B cell (primary cell): ENCODE measurements around the gene AHNAK. TPM values are rescaled to one million over a fixed set of nuclear protein-coding genes. Genes with fewer than 3 reads are reported as not detected.

ENCODE experiments used
- ATAC-seq: fragments of 200-7000 bp; cut with Tn5 transposase; one replicate; pipeline ENCODE4 v1.10.0; 2021; ENCODE audit warnings: low read depth, mild to moderate bottlenecking, moderate number of reproducible peaks, moderate library complexity
- CTCF ChIA-PET: fragments of 350-600 bp; sonication (Branson Sonifier 250); formaldehyde crosslinking; loops from one replicate; lab custom pipeline; 2021; ENCODE audit warnings: antibody characterized with exemption, inconsistent platforms; lab: Charles Lee
- POLR2A ChIA-PET: fragments of 350-600 bp; sonication (Branson Sonifier 250); formaldehyde crosslinking; loops from one replicate; lab custom pipeline; 2021; ENCODE audit warnings: antibody characterized with exemption; lab: Charles Lee
- DNase-seq: peaks from one replicate; pipeline ENCODE4 v3.0.0; 2013
- H2AFZ ChIP-seq: 2 replicates; pipeline ENCODE4 v1.6.1; 2012; ENCODE audit warnings: mild to moderate bottlenecking, low read depth, low read length; ENCODE audit not compliant: insufficient read depth, poor library complexity, severe bottlenecking
- H3K27ac ChIP-seq, 2 donors: 1 replicate in 1 of 2; 2 replicates in 1 of 2; pipeline ENCODE4 v1.5.1; 2012 to 2013; ENCODE audit warnings: low read length in 2 of 2, mild to moderate bottlenecking in 2 of 2, moderate library complexity in 1 of 2
- H3K27me3 ChIP-seq, 4 experiments: fragments of 200-600 bp in 1 of 4; sonication (generic) in 1 of 4; replicated peaks in 1 of 4; 1 replicate in 2 of 4; 2 replicates in 2 of 4; pipeline versions ENCODE4 v1.6.1 to v1.7.0; 2013 to 2016; ENCODE audit warnings: low read length in 3 of 4, mild to moderate bottlenecking in 2 of 4, mixed read lengths in 1 of 4, moderate library complexity in 1 of 4; ENCODE audit not compliant: insufficient read depth in 4 of 4, control insufficient read depth in 3 of 4; ENCODE audit errors: control extremely low read depth in 1 of 4
- H3K36me3 ChIP-seq, 2 experiments: replicated peaks in 1 of 2; 1 replicate in 1 of 2; 2 replicates in 1 of 2; pipeline versions ENCODE4 v1.6.1 to v1.7.1; 2013; ENCODE audit warnings: low read length in 1 of 2; ENCODE audit not compliant: insufficient read depth in 2 of 2, control insufficient read depth in 1 of 2; ENCODE audit errors: control extremely low read depth in 1 of 2, extremely low read depth in 1 of 2
- H3K4me1 ChIP-seq, 2 donors: fragments of 200-600 bp in 1 of 2; sonication (generic) in 1 of 2; 1 replicate in 1 of 2; 2 replicates in 1 of 2; pipeline versions ENCODE4 v1.5.1 to v1.6.1; 2013 to 2017; ENCODE audit warnings: low read length in 2 of 2; ENCODE audit not compliant: control insufficient read depth in 2 of 2, insufficient read depth in 2 of 2
- H3K4me2 ChIP-seq: replicated peaks from 2 replicates; pipeline ENCODE3; 2012; ENCODE audit warnings: mild to moderate bottlenecking, low read depth, low read length; ENCODE audit not compliant: poor library complexity, severe bottlenecking
- H3K4me3 ChIP-seq, 5 experiments: fragments of 200-600 bp in 1 of 5; sonication (generic) in 1 of 5; 1 replicate in 3 of 5; 2 replicates in 2 of 5; pipeline versions ENCODE4 v1.5.1 to v1.7.0; 2011 to 2016; ENCODE audit warnings: low read length in 4 of 5, mild to moderate bottlenecking in 4 of 5, low read depth in 2 of 5, control low read depth in 1 of 5, moderate library complexity in 1 of 5; ENCODE audit not compliant: insufficient read depth in 1 of 5; ENCODE audit errors: control extremely low read depth in 1 of 5, extremely low read depth in 1 of 5
- H3K79me2 ChIP-seq: fragments of 200-600 bp; sonication (generic); one replicate; pipeline ENCODE4 v1.6.0; 2016; ENCODE audit warnings: low read length; ENCODE audit not compliant: control insufficient read depth, insufficient read depth
- H3K9ac ChIP-seq: fragments of 200-600 bp; sonication (generic); 2 replicates; pipeline ENCODE4 v1.6.1; 2017; ENCODE audit warnings: mild to moderate bottlenecking, low read length, moderate library complexity
- H3K9me3 ChIP-seq, 3 donors: one replicate each; pipeline versions ENCODE4 v1.6.1 to v1.7.1; 2013; ENCODE audit warnings: low read length in 2 of 3; ENCODE audit not compliant: control insufficient read depth in 2 of 3, insufficient read depth in 1 of 3; ENCODE audit errors: control extremely low read depth in 1 of 3
- H4K20me1 ChIP-seq: 2 replicates; pipeline ENCODE4 v1.6.0; 2012; ENCODE audit warnings: mild to moderate bottlenecking, low read length; ENCODE audit not compliant: insufficient read depth, control insufficient read depth, poor library complexity, severe bottlenecking
- H3K27ac Mint-ChIP-seq: one replicate; pipeline ENCODE4 v1.8.0; 2021; ENCODE audit warnings: mixed read lengths
- H3K27me3 Mint-ChIP-seq: one replicate; pipeline ENCODE4 v1.8.0; 2021; ENCODE audit warnings: mixed read lengths
- H3K4me1 Mint-ChIP-seq: one replicate; pipeline ENCODE4 v1.8.0; 2021; ENCODE audit warnings: mixed read lengths
- H3K4me3 Mint-ChIP-seq: one replicate; pipeline ENCODE4 v1.8.0; 2021; ENCODE audit warnings: mixed read lengths
- H3K9me3 Mint-ChIP-seq: one replicate; pipeline ENCODE4 v1.8.0; 2022; ENCODE audit warnings: mixed read lengths; ENCODE audit not compliant: insufficient read depth
- EZH2 ChIP-seq: IDR thresholded peaks from 2 replicates; pipeline ENCODE4 v1.6.1; 2012; ENCODE audit warnings: borderline replicate concordance, low read depth, mild to moderate bottlenecking, moderate library complexity, low read length; ENCODE audit not compliant: insufficient read depth, poor library complexity, severe bottlenecking
- WGBS: methylation state at CpG from one replicate; pipeline ENCODE4 v1.1.5; 2013; ENCODE audit warnings: missing lambda C conversion rate; ENCODE audit not compliant: insufficient coverage; 5-methylcytosine and 5-hydroxymethylcytosine counted together
- intact Hi-C: fragments of 100-400 bp; cut with micrococcal nuclease; formaldehyde crosslinking; loops from one replicate; pipeline ENCODE4 v1.10.0; 2022
- polyA plus RNA-seq: library from polyadenylated mRNA; depleted of rRNA; stranded (reverse); fragments of >200 nt; gene quantifications from 2 replicates; pipeline ENCODE4 v1.2.3, GENCODE V29; 2012
- total RNA-seq, 2 donors: library from RNA; stranded (reverse); fragments of 120-200 nt in 1 of 2; gene quantifications; 1 replicate in 1 of 2; 2 replicates in 1 of 2; pipeline versions ENCODE4 v1.2.3 to v1.2.4, GENCODE V29; 2013 to 2022
- TF ChIP-seq, protein P1 (sequence below): fragments of 200-600 bp; IDR thresholded peaks from one replicate; pipeline ENCODE4 v1.8.0; 2022; ENCODE audit warnings: antibody characterized with exemption, mild to moderate bottlenecking

The AHNAK gene
- total and polyA plus RNA-seq, 2 donors (not counting 1 experiment from before 2014, with no cell fraction given), result 63.7 to 229 TPM

DNA sequence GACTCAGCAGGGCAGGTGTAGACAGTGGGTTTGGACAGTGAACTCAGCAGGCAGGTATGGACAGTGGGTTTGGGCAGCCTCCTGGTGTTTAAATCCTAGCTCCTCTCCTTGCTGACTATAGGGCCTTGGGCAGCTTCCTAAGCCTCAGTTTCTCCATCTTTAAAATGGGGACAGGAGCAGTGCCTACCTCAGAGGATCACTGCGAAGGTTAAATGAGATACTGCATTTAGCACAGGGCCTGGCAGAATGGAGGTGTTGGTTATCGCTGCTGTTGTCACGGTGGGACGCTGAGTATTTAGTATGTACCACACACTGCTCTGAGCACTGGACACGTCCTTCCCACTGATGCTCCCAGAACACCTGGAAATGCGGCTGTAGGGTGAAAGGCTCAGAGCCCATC, 142.2 kb downstream of the AHNAK start:
- H3K4me2 ChIP-seq, result no peak overlapping the region
- TF ChIP-seq, protein P1, sequence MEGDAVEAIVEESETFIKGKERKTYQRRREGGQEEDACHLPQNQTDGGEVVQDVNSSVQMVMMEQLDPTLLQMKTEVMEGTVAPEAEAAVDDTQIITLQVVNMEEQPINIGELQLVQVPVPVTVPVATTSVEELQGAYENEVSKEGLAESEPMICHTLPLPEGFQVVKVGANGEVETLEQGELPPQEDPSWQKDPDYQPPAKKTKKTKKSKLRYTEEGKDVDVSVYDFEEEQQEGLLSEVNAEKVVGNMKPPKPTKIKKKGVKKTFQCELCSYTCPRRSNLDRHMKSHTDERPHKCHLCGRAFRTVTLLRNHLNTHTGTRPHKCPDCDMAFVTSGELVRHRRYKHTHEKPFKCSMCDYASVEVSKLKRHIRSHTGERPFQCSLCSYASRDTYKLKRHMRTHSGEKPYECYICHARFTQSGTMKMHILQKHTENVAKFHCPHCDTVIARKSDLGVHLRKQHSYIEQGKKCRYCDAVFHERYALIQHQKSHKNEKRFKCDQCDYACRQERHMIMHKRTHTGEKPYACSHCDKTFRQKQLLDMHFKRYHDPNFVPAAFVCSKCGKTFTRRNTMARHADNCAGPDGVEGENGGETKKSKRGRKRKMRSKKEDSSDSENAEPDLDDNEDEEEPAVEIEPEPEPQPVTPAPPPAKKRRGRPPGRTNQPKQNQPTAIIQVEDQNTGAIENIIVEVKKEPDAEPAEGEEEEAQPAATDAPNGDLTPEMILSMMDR, result no peak
- no peak for TF ChIP-seq EZH2
- H3K27me3 ChIP-seq, result peaks cover 0 to 3% (median 0%) of the 10 kb centered on the region in 4 experiments
- no peaks in the 10 kb centered on the region for H3K36me3 ChIP-seq
- no peak overlapping the region for H3K27ac ChIP-seq
- no peak for DNase-seq
- H3K9ac ChIP-seq, result no peak overlapping the region
- intact Hi-C loops, result no loop called here
- no peak overlapping the region for H3K4me3 ChIP-seq
- Mint-ChIP-seq H3K9me3 (no peaks in the 10 kb centered on the region), H3K4me1 (peaks cover 9% of the 10 kb centered on the region), H3K27ac (no peak overlapping the region), H3K4me3 (no peak overlapping the region), H3K27me3 (peaks cover 7% of the 10 kb centered on the region)
- peaks cover 9 to 11% of the 10 kb centered on the region in 2 donors for H3K4me1 ChIP-seq
- ChIA-PET CTCF (interaction anchor here (0.6 to 2.1 kb wide), 2 partner anchors 9 to 105 kb away, joined by 3 to 7 read pairs; no protein-coding TSS in a partner anchor), POLR2A (no interaction called here)
- no peaks in the 10 kb centered on the region for H3K79me2 ChIP-seq
- no peak overlapping the region for H2AFZ ChIP-seq
- no peaks in the 10 kb centered on the region for H4K20me1 ChIP-seq
- WGBS, result 87% methylated on average over 3 of the region's 6 CpGs
- ATAC-seq, result no peak
- no peaks in the 10 kb centered on the region for H3K9me3 ChIP-seq

DNA sequence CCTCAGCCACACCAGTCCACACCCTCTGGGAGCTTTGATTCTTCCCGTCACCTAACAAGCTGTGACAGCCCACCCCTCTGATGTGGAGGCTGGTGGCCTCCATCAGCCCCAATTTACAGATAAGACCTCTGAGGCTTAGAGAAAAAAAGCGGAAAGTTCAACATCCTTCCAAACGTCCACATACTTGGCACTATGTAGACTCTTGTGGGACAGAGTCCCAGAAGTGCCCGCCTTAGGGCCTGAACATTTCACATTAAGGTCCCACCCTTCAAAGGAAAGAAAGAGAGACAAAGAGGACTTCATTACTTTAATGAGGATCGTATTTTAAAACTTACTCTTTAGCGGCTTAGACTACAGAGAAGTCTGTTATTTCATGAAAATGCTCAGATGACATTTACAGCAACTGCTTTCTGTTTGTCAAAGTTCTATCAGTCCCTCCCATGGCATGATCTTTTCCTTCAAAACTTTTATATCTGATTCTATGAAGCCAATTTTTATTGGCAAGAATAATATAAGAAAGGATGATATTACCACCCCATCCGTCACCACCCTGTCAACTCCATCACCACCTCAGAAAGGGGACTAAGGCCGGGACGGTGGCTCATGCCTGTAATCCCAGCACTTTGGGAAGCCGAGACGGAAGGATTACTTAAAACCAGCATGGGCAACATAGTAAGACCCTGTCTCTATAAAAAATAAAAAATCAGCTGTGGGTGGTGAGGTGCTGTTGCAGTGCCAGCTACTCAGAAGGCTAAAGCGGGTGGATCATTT, 143.5 kb downstream of the AHNAK start:
- no peaks in the 10 kb centered on the region for H4K20me1 ChIP-seq
- no peaks in the 10 kb centered on the region for H3K36me3 ChIP-seq
- peak overlapping the region; percentile 66 for H3K4me2 ChIP-seq
- DNase-seq (no peak), ATAC-seq (no peak)
- WGBS, result 94% methylated on average over 3 of the region's 12 CpGs
- peaks cover 0 to 8% (median 0%) of the 10 kb centered on the region in 4 experiments for H3K27me3 ChIP-seq
- Mint-ChIP-seq H3K27ac (no peak overlapping the region), H3K27me3 (peaks cover 14% of the 10 kb centered on the region), H3K4me1 (peaks cover 9% of the 10 kb centered on the region), H3K4me3 (no peak overlapping the region), H3K9me3 (no peaks in the 10 kb centered on the region)
- H3K9me3 ChIP-seq, result no peaks in the 10 kb centered on the region
- H3K4me3 ChIP-seq, result no peak overlapping the region
- peaks cover 9 to 11% of the 10 kb centered on the region in 2 donors for H3K4me1 ChIP-seq
- H2AFZ ChIP-seq, result peak overlapping the region; percentile 84
- H3K27ac ChIP-seq, result no peak overlapping the region
- ChIA-PET POLR2A (interaction anchor here (0.6 kb wide), 1 partner anchor 9 kb away, joined by 10 read pairs; no protein-coding TSS in a partner anchor), CTCF (interaction anchor here (2.1 kb wide), 1 partner anchor 8 kb away, joined by 7 read pairs; no protein-coding TSS in a partner anchor)
- no peak for TF ChIP-seq EZH2
- TF ChIP-seq, protein P1, result no peak
- intact Hi-C loops, result no loop called here
- H3K9ac ChIP-seq, result no peak overlapping the region
- H3K79me2 ChIP-seq, result no peaks in the 10 kb centered on the region
